Hematopoietic multipotent progenitor cell treated with erythropoietin and hydrocortisone succinate and interleukin-3 and kit ligand, for 15 days (in vitro differentiated cells): ENCODE data around the gene ARFGAP1.

Source experiments
- DNase-seq: peaks from one replicate; pipeline ENCODE4 v3.0.0-alpha.2; 2015; ENCODE audit warnings: low spot score

The ARFGAP1 gene

GRCh38 chr20:63320616-63321147 is 48.1 kb downstream of the ARFGAP1 start:
- no peak for DNase-seq

- no peak for DNase-seq
Observed at GRCh38 chr20:63321148-63321831, 48.7 kb downstream of the ARFGAP1 start.

DNA sequence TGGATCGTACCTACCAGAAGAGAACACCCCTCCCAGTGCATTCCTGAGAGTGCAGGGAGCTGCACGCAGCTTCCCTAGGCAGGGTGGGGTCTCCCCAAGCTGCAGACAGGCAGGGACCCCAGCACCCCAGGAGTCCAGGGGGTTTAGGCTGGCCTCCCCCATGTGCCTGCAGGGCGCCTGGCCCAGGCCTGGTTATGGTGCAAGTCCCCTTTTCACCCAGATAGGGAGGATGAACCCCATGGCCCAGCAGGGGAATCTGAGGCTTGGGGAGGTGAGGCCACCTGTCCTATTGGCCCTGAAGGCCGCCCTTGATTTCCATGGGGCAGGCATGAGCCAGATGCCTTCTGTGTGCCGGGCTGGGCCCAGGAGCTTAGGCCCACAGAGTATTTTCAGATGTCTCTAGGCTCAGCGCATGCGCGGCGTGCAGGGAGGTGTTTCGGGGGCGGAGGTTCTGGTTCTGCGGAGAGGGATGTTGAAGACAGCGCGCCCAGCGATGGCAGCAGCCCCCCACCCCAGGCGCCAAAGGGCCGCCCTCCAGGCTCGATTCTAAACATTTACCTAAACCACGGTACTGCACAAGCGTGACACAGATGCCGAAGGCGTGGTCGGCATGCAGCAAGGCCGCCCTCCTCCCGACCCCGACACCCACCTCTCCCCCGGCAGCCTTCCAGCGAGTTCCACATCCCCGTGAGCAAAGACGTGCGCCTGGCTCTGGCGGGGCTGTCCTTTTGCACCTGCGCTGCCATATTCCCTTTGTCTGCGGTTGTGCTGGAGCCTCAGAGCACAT is 49.7 kb downstream of the ARFGAP1 start:
- no peak for DNase-seq

GRCh38 chr20:63322933-63323273 is 50.3 kb downstream of the ARFGAP1 start:
- no peak for DNase-seq

DNA sequence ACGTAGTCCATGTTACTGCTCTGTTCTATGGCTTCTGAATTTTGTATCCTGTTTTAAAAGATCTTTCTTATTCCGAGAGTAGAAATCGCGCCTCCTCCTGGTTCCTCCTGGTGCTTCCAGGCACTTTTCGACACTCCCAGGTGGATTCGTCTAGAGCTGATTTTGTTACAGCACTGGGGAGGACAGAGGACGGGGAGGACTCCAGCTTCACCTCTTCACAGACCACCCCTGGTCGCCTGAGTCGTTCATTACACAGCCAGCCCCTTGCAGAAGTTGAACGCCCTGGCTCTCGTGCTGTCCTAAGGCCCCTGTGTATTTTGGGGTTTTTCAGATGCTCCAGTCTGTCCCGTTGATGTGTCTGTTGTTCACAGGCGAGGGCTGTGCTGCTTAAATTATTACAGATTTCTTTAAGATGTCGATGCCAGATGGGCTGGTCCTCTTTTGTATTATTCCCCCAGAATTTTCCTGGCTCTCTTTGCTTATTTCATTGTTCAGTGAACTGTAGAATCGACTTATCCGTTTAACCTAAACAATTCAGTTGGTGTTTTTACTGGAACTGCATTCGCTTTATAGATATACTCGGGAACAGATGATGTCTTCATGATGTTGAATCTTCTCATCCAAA is 50.9 kb downstream of the ARFGAP1 start:
- DNase-seq, result no peak

- no peak for DNase-seq
Observed at GRCh38 chr20:63325021-63325471, 52.4 kb downstream of the ARFGAP1 start.

GRCh38 chr20:63325554-63326313 is 53.1 kb downstream of the ARFGAP1 start:
- no peak for DNase-seq

DNA sequence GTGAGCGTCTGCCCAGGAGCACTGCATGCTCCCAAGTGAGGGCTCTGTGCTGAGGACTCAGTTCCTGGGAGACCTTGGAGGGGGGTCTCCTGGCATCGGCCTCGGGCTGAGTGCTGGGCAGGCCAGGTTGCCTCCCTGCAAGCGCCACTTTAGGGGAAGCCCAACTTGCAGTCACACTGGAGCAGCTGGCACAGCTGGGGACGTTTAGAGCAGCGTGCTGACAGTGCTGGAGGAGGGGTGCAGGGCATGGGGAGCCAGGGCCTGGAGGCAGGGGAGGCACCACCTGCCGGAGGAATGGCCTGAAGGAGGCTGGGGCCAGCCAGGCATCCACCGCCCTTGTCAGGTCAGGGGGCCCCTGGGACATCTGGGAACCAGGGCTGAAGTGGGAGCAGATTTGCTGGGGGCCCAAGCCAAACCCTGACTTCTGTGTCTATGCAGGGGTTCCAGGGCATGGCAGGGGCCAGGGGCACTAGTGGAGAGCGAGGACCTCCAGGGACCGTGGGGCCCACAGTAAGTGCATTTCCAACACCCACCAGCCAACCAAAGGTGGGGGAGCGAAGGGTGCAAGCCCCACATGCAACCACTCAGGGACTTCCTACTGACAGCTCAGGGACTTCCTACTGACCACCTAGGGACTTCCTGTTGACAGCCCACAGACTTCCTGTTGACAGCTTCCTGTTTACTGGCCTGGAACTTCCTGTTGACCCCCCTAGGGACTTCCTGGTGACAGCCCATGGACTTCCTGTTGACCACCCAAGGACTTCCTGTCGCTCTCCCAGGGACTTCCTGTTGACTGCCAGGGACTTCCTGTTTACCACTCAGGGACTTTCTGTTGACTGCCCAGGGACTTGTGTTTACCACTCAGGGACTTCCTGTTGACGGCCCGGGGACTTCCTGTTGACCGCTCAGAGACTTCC is 54.0 kb downstream of the ARFGAP1 start:
- DNase-seq, result no peak

DNA sequence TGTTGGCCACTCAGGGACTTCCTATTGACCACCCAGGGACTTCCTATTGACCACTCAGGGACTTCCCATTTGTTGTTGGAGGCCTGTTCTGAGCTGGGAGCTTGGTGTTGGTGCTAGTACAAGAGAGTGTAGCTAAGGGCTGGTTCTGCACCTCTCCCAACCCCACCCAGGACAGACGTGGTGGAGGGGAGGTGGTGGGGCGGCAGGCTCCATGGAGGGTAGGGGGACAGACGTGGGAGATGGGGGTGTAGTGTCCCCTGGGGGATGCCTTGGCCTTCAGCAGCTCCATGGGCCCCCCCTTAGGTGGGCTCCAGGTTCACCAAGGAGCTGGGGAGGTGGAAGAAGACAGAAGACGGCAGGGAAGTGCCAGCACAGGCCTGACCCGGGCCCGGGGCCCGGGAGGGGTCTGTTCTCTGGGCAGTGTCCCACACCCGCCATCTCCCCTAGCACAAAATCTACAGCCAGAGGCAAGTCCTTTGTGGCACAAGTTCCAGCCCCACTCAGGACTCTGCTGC is 54.7 kb downstream of the ARFGAP1 start:
- no peak for DNase-seq

DNA sequence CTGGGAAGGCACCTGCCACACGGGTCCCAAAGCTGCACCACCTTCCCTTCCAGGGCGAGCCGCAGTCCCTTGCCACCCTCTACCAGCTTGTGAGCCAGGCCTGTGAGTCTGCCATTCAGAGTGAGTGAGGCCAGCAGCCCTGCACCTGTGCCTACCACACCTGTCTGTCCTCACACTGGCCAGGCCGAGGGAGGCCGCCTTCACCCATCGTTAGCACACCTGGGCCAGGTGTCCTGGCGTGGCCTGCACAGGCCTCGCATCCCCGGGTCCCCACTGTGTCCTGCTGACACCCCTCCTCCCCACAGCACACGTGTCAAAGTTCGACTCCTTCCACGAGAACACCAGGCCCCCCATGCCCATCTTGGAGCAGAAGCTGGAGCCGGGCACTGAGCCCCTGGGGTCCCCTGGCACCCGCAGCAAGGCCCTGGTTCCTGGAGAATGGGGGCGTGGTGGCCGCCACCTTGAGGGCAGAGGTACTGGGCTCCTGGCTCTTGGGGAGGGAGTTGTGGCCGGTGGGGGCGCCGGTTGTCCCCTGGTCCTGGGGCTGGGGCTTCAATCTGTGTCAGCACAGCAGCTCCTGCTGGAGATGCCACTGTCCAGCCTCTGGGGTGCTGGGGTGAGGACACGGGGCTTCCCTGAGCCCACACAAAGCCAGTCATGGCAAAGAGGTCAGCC is 55.5 kb downstream of the ARFGAP1 start:
- DNase-seq, result no peak

- DNase-seq, result no peak
Observed at GRCh38 chr20:63328718-63329275, 56.2 kb downstream of the ARFGAP1 start.

DNA sequence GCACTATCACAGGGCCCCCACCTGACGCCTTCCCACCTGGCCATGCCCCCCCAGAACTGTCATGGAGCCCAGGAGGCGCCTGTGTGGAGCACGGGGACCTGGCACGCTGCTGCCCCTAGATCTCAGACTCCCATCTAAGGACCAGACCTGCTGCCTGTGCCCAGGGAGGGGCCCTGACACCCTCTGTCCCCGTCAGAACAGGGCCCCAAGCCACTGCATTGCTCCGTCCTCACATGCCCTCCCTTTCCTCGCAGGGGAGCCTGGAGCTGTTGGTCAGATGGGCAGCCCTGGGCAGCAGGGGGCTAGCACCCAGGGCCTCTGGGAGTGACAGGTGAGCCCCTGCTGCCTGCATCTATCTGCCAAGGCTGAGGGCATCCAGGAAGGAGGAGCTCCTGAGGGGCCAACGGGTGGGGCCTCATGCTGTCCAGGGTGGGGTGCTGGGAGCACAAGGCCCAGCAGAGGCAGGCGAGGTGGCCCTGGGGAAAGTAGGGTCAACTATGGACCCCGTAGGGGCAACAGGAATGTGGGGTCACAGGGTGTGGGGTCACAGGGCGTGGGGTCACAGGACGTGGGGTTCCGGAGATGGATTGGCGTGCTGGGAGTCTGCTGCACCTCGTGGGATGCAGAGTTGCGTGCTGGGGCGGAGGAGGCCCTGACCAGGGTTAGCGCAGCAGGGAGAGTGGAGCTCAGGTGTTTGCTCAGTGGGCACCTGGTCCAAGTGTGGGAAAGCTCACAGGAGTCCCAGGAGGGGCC is 56.9 kb downstream of the ARFGAP1 start:
- DNase-seq, result no peak

DNA sequence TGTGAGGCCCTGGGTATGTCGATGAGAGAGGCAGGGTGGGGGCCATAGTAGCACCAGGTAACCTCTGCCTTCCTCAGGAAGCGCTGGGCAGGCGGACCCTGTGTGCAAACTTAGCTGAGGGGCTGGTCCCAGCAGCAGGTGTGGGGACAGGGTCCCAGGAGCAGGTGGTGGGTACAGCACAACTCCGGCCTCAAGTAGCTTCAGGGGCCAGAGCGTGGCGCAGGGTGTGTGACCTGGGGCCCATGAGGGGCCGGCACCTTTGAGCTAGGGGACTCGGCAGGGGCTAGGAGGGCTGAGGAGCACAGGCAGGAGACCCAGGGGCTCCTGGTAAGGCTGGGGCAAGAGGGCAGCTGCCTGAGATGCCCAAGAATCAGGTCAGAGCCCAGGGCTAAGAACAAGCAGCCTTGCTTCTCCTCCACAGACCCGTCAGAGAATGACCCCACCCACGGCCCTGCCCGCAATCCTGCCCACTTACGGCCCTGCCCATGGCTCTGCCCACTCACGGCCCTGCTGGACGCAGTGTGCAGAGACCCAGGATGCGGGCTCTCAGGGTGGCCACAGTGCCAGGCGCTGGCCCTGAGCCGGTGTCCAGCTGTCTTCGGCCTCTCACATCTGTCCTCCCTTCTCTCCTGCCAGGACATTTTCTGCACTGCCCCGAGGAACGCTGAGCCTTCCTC is 57.6 kb downstream of the ARFGAP1 start:
- DNase-seq, result no peak

DNA sequence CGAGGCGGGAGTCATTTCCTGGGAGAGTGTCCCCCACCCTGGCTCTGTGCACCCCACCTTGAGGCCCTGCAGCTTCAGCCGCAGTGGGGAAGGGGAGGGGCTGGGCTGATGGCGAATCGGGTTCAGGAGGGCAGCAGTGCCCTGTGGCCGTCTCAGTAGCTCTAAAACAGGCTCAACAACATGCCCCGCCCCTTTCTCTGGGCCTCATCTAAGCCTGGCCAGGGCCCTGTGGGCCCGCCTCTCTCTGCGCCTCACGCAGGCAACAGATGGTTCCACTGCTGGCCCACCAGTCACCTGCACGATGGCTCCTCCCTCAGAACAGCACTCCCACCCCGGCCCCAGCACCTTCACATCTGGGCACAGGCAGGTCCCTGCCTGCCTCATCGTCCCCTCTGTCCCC is 58.3 kb downstream of the ARFGAP1 start:
- no peak for DNase-seq

DNA sequence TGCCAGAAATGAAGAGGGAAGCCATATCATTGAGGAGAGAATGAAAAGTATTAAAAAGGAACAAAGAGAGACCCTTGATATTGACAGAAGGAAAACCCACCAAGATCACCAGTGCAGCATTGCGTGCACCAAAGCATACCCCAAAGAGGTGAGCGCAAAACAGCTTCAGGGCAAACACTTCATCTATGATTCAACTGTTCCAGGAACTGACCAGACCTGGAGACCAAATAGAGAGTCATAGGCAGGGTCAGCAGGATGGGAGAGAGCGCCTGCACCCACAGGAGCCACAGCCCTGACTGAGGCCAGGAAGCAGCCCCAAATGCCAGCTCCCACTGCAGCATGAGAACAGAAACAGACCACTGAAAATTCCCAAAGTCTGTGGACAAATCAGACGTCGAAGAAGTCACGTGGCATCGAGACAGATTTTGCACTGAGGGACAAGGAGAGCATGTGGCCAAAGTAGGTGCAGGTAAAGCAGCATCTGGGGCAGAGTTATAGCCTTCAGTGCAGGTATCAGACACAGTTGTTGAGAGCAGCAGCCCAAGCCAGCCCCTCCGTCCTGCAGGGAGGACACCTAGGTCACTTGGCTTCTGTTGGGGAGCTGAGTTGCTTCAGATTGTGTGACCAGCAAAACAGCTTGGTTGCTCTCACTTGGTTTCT is 59.3 kb downstream of the ARFGAP1 start:
- DNase-seq, result no peak

DNA sequence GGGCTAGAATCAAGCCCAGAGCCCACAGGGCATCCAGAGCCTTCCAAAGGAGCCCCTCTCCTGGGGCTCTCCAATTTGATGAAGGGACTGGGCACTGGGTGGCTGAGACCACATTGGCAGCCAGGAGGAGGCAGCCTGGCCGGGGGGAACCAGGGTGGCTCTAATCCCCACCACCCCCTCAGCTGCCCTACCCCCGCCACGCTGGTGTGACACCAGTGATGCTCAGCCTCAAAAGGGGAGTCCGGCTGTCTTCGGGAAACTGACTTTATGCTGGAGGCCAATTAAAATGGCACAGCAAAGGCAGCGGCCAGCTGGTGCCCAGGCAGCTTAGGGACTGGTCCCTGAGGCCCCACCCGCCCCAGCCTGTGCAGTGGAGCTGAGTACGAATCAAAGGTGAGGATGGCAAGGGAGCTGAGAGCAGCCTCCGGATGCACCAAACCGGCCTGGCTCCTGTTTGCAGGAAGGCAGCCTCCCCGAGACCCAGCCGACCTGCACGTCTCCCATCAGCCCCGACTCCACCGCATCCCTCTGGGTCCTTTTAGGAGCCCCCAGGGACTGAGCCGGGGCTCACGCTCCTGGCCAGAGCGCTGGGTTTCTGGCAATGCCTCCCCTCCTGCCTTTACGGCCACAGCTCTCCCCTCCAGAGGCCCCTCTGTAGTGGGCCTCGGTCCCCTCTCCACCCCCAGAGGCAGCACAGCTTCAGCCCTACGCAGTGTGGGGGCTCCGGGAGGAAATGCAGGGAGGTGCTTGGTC is 60.1 kb downstream of the ARFGAP1 start:
- no peak for DNase-seq

DNA sequence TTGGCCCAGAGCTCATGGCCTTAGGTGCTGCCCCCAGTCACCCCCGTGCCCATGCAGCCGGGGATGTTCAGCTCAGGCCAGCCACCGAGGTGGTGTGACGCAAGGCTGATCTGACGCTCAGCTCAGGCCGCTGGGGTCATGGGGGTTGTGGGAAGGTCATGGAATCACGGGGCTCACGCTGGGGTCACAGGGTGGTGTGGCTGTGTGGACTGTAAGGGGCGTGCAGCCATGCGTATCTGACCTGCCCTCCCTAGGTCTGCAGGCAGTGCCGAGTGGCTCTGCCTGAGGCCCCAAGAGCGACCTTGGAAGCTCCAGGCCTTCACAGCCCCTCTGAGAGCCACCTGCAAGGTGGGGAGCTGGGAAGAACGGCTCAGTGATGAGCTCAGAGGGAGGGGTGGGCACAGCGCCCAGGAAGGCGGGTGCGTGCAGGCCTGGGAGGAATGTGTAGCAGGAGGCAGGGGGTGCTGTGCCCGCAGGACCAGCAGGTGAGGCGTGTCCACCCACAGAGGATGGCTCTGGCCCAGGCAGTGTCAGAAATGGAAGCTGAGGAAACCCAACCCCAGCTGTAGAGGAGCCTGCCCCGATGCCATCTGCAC is 60.7 kb downstream of the ARFGAP1 start:
- DNase-seq, result no peak
